GM23338 (cell line): ENCODE data around the gene MRPS24. TPM values are rescaled to one million over a fixed set of nuclear protein-coding genes. Genes with fewer than 3 reads are reported as not detected.

ENCODE experiments used
- ATAC-seq: fragments of 200-7000 bp; cut with Tn5 transposase; 3 replicates; pipeline ENCODE4 v1.9.1; 2020
- DNase-seq: peaks from one replicate; pipeline ENCODE4 v3.0.0-alpha.2; 2015; ENCODE audit warnings: low spot score
- H2AFZ ChIP-seq: fragments of 200-600 bp; sonication (generic); 2 replicates; pipeline ENCODE4 v1.8.0; 2016; ENCODE audit warnings: antibody characterized with exemption, mild to moderate bottlenecking, moderate library complexity
- H3F3A ChIP-seq: fragments of 200-600 bp; sonication (generic); replicated peaks from 2 replicates; pipeline ENCODE4 v1.8.0; 2017; ENCODE audit warnings: antibody characterized with exemption, mixed run types, low read depth
- H3K27ac ChIP-seq: fragments of 200-600 bp; sonication (generic); 2 replicates; pipeline ENCODE4 v1.6.1; 2016; ENCODE audit warnings: low read depth
- H3K27me3 ChIP-seq: fragments of 200-600 bp; sonication (generic); 2 replicates; pipeline ENCODE4 v1.8.0; 2016; ENCODE audit warnings: mild to moderate bottlenecking, mixed run types, moderate library complexity; ENCODE audit not compliant: insufficient read depth
- H3K36me3 ChIP-seq: fragments of 200-600 bp; sonication (generic); 2 replicates; pipeline ENCODE4 v1.8.0; 2016; ENCODE audit warnings: mild to moderate bottlenecking; ENCODE audit not compliant: insufficient read depth
- H3K4me1 ChIP-seq: fragments of 200-600 bp; sonication (generic); 2 replicates; pipeline ENCODE4 v1.8.0; 2016; ENCODE audit warnings: mild to moderate bottlenecking, moderate library complexity; ENCODE audit not compliant: insufficient read depth
- H3K4me2 ChIP-seq: fragments of 200-600 bp; sonication (generic); 2 replicates; pipeline ENCODE4 v1.7.1; 2017; ENCODE audit warnings: mixed run types
- H3K4me3 ChIP-seq: fragments of 200-600 bp; sonication (generic); 2 replicates; pipeline ENCODE4 v1.6.1; 2016; ENCODE audit warnings: mixed run types
- H3K79me2 ChIP-seq: fragments of 200-600 bp; sonication (generic); replicated peaks from 2 replicates; pipeline ENCODE4 v1.8.0; 2017; ENCODE audit warnings: mild to moderate bottlenecking; ENCODE audit not compliant: insufficient read depth
- H3K9me2 ChIP-seq: fragments of 200-600 bp; sonication (generic); 2 replicates; pipeline ENCODE4 v1.8.0; 2017; ENCODE audit not compliant: insufficient read depth
- H4K20me1 ChIP-seq: fragments of 200-600 bp; sonication (generic); replicated peaks from 2 replicates; pipeline ENCODE4 v1.8.0; 2017; ENCODE audit warnings: mild to moderate bottlenecking; ENCODE audit not compliant: insufficient read depth
- H3K27ac Mint-ChIP-seq: 2 replicates; pipeline ENCODE4 v1.8.0; 2020; ENCODE audit warnings: inconsistent platforms, mild to moderate bottlenecking, moderate library complexity, mixed read lengths
- H3K27me3 Mint-ChIP-seq: 3 replicates; pipeline ENCODE4 v1.8.0; 2022; ENCODE audit warnings: low read depth, mild to moderate bottlenecking, moderate library complexity, mixed read lengths, inconsistent platforms; ENCODE audit not compliant: insufficient read depth, poor library complexity
- H3K36me3 Mint-ChIP-seq: 3 replicates; pipeline ENCODE4 v1.8.0; 2021; ENCODE audit warnings: low read depth, mild to moderate bottlenecking, inconsistent platforms, moderate library complexity, mixed read lengths
- H3K4me1 Mint-ChIP-seq: 3 replicates; pipeline ENCODE4 v1.8.0; 2020; ENCODE audit warnings: mild to moderate bottlenecking, inconsistent platforms, mixed read lengths
- H3K4me3 Mint-ChIP-seq: 3 replicates; pipeline ENCODE4 v1.8.0; 2021; ENCODE audit warnings: moderate library complexity, mild to moderate bottlenecking, inconsistent platforms, mixed read lengths
- H3K9me3 Mint-ChIP-seq: 3 replicates; pipeline ENCODE4 v1.8.0; 2020; ENCODE audit warnings: moderate library complexity, mild to moderate bottlenecking, inconsistent platforms, mixed read lengths
- CREB1 ChIP-seq: fragments of 250-450 bp; sonication (Bioruptor Pico); IDR thresholded peaks from 2 replicates; pipeline ENCODE4 v1.5.0; 2020; ENCODE audit warnings: low read depth, mild to moderate bottlenecking, moderate library complexity
- CTCF ChIP-seq, 2 experiments: fragments of 200-600 bp in 1 of 2; sonication (generic) in 1 of 2; conservative IDR thresholded peaks; 2 replicates each; pipeline versions ENCODE4 v1.5.1 to v1.6.1; 2016 to 2017; ENCODE audit warnings: antibody characterized with exemption in 2 of 2, low read depth in 2 of 2, mild to moderate bottlenecking in 2 of 2, moderate library complexity in 1 of 2
- EZH2 ChIP-seq: fragments of 200-600 bp; sonication (generic); IDR thresholded peaks from one replicate; pipeline ENCODE4 v1.8.0; 2017; ENCODE audit warnings: antibody characterized with exemption, mild to moderate bottlenecking, low read depth; ENCODE audit not compliant: unreplicated experiment
- EZH2phosphoT487 ChIP-seq: fragments of 200-600 bp; sonication (generic); IDR thresholded peaks from one replicate; pipeline ENCODE4 v1.8.1; 2018; ENCODE audit warnings: antibody characterized with exemption; ENCODE audit not compliant: unreplicated experiment
- JUNB ChIP-seq: IDR thresholded peaks from one replicate; pipeline ENCODE4 v1.6.1; 2016; ENCODE audit warnings: antibody characterized with exemption; ENCODE audit not compliant: unreplicated experiment
- POLR2AphosphoS5 ChIP-seq: IDR thresholded peaks from 2 replicates; pipeline ENCODE4 v1.6.1; 2016; ENCODE audit warnings: antibody characterized with exemption, low read depth
- STAT1 ChIP-seq: IDR thresholded peaks from one replicate; pipeline ENCODE4 v1.6.1; 2016; ENCODE audit warnings: antibody characterized with exemption; ENCODE audit not compliant: unreplicated experiment
- ZNF114 ChIP-seq: fragments of 250-450 bp; sonication (Bioruptor Pico); IDR thresholded peaks from 2 replicates; pipeline ENCODE4 v1.5.0; 2020; ENCODE audit warnings: mild to moderate bottlenecking, moderate library complexity
- ZNF331 ChIP-seq: fragments of 250-450 bp; sonication (Bioruptor Pico); IDR thresholded peaks from 2 replicates; pipeline ENCODE4 v1.5.0; 2020; ENCODE audit warnings: low read depth, mild to moderate bottlenecking, moderate library complexity
- polyA plus RNA-seq: library from polyadenylated mRNA; unstranded; fragments of >200 nt; fragmentation: Nextera tagmentation; extraction: Ambion mirVana; gene quantifications from 2 replicates; pipeline ENCODE4 v1.2.1, GENCODE V29; 2016
- total RNA-seq: library from RNA; depleted of rRNA; stranded (reverse); fragments of >200 nt; shearing (Covaris generic); gene quantifications from 2 replicates; pipeline ENCODE4 v1.2.3, GENCODE V29; 2014
- TF ChIP-seq, protein P1 (sequence below): IDR thresholded peaks from one replicate; pipeline ENCODE4 v1.6.1; 2018; ENCODE audit warnings: antibody characterized with exemption; ENCODE audit not compliant: unreplicated experiment
- TF ChIP-seq, protein P2 (sequence below): IDR thresholded peaks from 2 replicates; pipeline ENCODE4 v1.6.1; 2016; ENCODE audit warnings: antibody characterized with exemption

Gene MRPS24
- total and polyA plus RNA-seq, 2 experiments from 2014 or later, result 82.9 to 152 TPM

DNA sequence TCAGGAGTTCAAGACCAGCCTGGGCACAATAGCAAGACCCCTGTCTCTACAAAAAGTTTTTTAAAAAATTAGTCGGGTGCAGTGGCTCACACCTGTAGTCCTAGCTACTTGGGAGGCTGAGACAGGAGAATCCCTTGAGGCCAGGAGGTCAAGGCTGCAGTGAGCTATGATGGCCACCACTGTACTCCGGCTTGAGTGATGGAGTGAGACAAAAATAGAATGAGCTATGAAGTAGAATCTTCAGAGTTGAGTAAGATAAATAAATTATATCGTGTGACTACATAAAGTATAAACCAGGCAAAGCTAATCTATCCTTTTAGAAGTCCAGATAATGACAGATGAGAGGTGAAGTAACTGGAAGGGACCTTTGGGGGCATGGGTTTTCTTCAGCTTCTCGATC lies 15.3 kb upstream of the MRPS24 start:
- peaks cover 16% of the 10 kb centered on the region for H3K4me1 Mint-ChIP-seq
- H3K9me3 Mint-ChIP-seq, result no peaks in the 10 kb centered on the region
- Histone ChIP-seq H3K4me3 (no peak overlapping the region), H3K79me2 (peaks cover 6% of the 10 kb centered on the region), H4K20me1 (peaks cover 10% of the 10 kb centered on the region; the same call in 1 of the 2 replicates), H3K27me3 (no peaks in the 10 kb centered on the region), H3K36me3 (no peaks in the 10 kb centered on the region), H3K4me2 (no peak overlapping the region), H3K9me2 (no peaks in the 10 kb centered on the region), H3F3A (no peaks in the 10 kb centered on the region), H3K4me1 (peaks cover 7% of the 10 kb centered on the region; the same call in 1 of the 2 replicates), H3K27ac (no peak overlapping the region), H2AFZ (no peak overlapping the region)
- ATAC-seq, result no peak
- no peak overlapping the region for H3K27ac Mint-ChIP-seq
- peaks cover 14% of the 10 kb centered on the region; the same call in 2 of the 3 replicates for H3K36me3 Mint-ChIP-seq
- TF ChIP-seq, protein P1, sequence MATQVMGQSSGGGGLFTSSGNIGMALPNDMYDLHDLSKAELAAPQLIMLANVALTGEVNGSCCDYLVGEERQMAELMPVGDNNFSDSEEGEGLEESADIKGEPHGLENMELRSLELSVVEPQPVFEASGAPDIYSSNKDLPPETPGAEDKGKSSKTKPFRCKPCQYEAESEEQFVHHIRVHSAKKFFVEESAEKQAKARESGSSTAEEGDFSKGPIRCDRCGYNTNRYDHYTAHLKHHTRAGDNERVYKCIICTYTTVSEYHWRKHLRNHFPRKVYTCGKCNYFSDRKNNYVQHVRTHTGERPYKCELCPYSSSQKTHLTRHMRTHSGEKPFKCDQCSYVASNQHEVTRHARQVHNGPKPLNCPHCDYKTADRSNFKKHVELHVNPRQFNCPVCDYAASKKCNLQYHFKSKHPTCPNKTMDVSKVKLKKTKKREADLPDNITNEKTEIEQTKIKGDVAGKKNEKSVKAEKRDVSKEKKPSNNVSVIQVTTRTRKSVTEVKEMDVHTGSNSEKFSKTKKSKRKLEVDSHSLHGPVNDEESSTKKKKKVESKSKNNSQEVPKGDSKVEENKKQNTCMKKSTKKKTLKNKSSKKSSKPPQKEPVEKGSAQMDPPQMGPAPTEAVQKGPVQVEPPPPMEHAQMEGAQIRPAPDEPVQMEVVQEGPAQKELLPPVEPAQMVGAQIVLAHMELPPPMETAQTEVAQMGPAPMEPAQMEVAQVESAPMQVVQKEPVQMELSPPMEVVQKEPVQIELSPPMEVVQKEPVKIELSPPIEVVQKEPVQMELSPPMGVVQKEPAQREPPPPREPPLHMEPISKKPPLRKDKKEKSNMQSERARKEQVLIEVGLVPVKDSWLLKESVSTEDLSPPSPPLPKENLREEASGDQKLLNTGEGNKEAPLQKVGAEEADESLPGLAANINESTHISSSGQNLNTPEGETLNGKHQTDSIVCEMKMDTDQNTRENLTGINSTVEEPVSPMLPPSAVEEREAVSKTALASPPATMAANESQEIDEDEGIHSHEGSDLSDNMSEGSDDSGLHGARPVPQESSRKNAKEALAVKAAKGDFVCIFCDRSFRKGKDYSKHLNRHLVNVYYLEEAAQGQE, result no peak
- TF ChIP-seq EZH2, result no peak
- DNase-seq, result no peak
- no peaks in the 10 kb centered on the region for H3K27me3 Mint-ChIP-seq
- no peak overlapping the region for H3K4me3 Mint-ChIP-seq

GRCh38 chr7:43884209-43884608 lies 14.9 kb upstream of the MRPS24 start:
- H3K27me3 Mint-ChIP-seq, result no peaks in the 10 kb centered on the region
- H3K27ac Mint-ChIP-seq, result no peak overlapping the region
- H3F3A ChIP-seq, result no peaks in the 10 kb centered on the region
- no peaks in the 10 kb centered on the region for H3K36me3 ChIP-seq
- ATAC-seq (no peak), DNase-seq (no peak)
- H3K4me2 ChIP-seq, result no peak overlapping the region
- H3K36me3 Mint-ChIP-seq, result peaks cover 16% of the 10 kb centered on the region
- H3K4me1 Mint-ChIP-seq, result peaks cover 16% of the 10 kb centered on the region
- H4K20me1 ChIP-seq, result peaks cover 7% of the 10 kb centered on the region; the same call in 1 of the 2 replicates
- H3K79me2 ChIP-seq, result peaks cover 2% of the 10 kb centered on the region; the same call in 1 of the 2 replicates
- no peaks in the 10 kb centered on the region for H3K27me3 ChIP-seq
- H3K9me2 ChIP-seq, result no peaks in the 10 kb centered on the region
- H3K27ac ChIP-seq, result no peak overlapping the region
- H3K4me1 ChIP-seq, result peaks cover 7% of the 10 kb centered on the region; the same call in 1 of the 2 replicates
- H3K4me3 Mint-ChIP-seq, result no peak overlapping the region
- H3K9me3 Mint-ChIP-seq, result no peaks in the 10 kb centered on the region
- no peak overlapping the region for H2AFZ ChIP-seq
- H3K4me3 ChIP-seq, result no peak overlapping the region
- TF ChIP-seq STAT1, result no peak
- no peak for TF ChIP-seq CTCF (conservative IDR thresholded peaks at IDR 0.05; ENCODE audit: low read depth in 2 of 2)
- TF ChIP-seq, protein P1, result no peak
- no peak for TF ChIP-seq EZH2phosphoT487
- no peak for TF ChIP-seq CREB1
- TF ChIP-seq, protein P2, sequence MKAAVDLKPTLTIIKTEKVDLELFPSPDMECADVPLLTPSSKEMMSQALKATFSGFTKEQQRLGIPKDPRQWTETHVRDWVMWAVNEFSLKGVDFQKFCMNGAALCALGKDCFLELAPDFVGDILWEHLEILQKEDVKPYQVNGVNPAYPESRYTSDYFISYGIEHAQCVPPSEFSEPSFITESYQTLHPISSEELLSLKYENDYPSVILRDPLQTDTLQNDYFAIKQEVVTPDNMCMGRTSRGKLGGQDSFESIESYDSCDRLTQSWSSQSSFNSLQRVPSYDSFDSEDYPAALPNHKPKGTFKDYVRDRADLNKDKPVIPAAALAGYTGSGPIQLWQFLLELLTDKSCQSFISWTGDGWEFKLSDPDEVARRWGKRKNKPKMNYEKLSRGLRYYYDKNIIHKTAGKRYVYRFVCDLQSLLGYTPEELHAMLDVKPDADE, result no peak
- no peak for TF ChIP-seq JUNB
- no peak for TF ChIP-seq ZNF114
- no peak for TF ChIP-seq EZH2
- TF ChIP-seq POLR2AphosphoS5, result no peak
- TF ChIP-seq ZNF331 (CRISPR knock-in tag), result no peak
